Measurements from ENCODE around the gene ANKMY1.

ANKMY1 gene

DNA sequence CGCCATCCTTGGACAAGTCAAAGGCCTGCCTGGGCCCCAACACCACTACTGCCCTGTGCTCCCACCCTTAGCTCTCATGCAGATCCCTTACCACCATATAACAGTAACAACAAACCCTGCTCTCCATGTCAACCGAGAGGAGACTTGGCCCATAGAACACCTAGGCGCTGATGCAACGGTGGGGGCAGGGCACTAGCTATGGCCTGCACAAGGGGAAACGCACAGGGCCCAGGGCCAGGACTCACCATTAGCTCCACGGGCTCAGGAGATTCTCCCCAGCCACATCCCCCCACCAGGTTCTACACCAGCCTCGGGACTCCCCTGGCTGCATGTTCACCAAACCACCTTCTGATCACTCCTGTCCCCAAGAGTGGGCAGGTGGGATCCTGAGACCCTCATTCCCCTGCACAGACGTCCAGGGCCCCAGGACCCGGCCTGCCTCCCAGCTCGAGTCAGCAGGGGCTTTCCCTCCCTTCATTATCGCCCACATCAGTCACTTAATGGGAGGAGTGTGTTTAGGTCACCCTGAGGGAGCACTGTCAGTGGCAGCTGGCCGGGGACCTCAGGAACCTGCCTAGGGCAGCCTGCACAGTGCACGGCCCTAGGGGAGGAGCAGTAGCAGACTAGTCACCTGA lies 29.3 kb downstream of the ANKMY1 start:
- no peak for DNase-seq (ENCODE audit: low read depth)
- H3K4me3 ChIP-seq (ENCODE audit: low read depth, low read length), result no peak overlapping the region
- TF ChIP-seq, protein P1, sequence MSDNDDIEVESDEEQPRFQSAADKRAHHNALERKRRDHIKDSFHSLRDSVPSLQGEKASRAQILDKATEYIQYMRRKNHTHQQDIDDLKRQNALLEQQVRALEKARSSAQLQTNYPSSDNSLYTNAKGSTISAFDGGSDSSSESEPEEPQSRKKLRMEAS (IDR thresholded peaks at IDR 0.05; ENCODE audit: low read depth, low read length), result no peak
- TF ChIP-seq, protein P2, sequence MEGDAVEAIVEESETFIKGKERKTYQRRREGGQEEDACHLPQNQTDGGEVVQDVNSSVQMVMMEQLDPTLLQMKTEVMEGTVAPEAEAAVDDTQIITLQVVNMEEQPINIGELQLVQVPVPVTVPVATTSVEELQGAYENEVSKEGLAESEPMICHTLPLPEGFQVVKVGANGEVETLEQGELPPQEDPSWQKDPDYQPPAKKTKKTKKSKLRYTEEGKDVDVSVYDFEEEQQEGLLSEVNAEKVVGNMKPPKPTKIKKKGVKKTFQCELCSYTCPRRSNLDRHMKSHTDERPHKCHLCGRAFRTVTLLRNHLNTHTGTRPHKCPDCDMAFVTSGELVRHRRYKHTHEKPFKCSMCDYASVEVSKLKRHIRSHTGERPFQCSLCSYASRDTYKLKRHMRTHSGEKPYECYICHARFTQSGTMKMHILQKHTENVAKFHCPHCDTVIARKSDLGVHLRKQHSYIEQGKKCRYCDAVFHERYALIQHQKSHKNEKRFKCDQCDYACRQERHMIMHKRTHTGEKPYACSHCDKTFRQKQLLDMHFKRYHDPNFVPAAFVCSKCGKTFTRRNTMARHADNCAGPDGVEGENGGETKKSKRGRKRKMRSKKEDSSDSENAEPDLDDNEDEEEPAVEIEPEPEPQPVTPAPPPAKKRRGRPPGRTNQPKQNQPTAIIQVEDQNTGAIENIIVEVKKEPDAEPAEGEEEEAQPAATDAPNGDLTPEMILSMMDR (IDR thresholded peaks at IDR 0.05; ENCODE audit: low read depth, low read length), result no peak
- TF ChIP-seq POLR2A (IDR thresholded peaks at IDR 0.05; ENCODE audit: extremely low read depth, insufficient read length), result no peak
- TF ChIP-seq MYC (IDR thresholded peaks at IDR 0.05; ENCODE audit: low read depth, low read length), result no peak

DNA sequence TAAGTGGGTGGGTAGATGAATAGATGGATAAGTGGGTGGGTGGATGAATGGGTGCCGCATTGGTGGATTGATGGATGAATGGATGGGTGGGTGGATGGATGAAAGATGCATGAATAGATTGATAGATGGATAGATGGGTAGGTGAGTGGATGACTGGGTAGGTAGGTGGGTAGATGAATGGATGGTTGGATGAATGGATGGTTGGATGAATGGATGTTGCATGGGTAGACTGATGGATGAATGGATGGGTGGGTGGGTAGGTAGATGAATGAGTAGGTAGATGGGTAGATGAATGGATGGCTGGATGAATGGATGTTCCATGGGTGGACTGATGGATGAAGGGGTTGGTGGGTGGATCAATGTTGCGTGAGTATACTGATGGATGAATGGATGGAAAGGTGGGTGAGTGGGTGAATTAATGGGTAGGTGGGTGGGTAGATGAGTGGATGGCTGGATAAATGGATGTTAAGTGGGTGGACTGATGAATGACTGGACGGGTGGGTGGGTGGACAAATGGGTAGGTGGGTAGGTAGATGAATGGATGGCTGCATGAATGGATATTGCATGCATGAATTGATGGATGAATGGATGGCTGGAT lies 30.5 kb downstream of the ANKMY1 start:
- DNase-seq (ENCODE audit: low read depth), result no peak
- TF ChIP-seq, protein P2 (IDR thresholded peaks at IDR 0.05; ENCODE audit: low read depth, low read length), result no peak
- no peak for TF ChIP-seq MYC (IDR thresholded peaks at IDR 0.05; ENCODE audit: low read depth, low read length)
- TF ChIP-seq, protein P1 (IDR thresholded peaks at IDR 0.05; ENCODE audit: low read depth, low read length), result no peak
- no peak for TF ChIP-seq POLR2A (IDR thresholded peaks at IDR 0.05; ENCODE audit: extremely low read depth, insufficient read length)
- no peak overlapping the region for H3K4me3 ChIP-seq (ENCODE audit: low read depth, low read length)

DNA sequence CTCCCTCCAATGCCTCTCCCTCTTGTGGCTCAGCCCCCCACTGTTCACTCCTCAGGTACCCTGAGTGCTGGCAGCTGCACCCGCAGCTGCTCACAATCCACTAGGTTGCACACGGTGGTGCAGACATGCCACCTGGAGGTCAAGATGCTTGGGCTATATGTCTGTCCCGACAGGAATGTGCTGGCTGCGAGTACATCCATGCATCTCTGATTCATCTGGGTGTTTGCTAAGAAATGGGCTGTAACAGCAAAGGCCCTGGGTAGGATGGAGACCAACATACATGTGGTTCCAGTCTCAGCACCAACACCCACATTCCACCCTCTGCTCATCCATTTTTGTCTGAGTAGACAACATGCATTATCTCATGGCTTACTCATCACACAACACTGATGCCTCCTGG lies 31.3 kb downstream of the ANKMY1 start:
- DNase-seq (ENCODE audit: low read depth), result no peak
- TF ChIP-seq, protein P1 (IDR thresholded peaks at IDR 0.05; ENCODE audit: low read depth, low read length), result no peak
- TF ChIP-seq POLR2A (IDR thresholded peaks at IDR 0.05; ENCODE audit: extremely low read depth, insufficient read length) (no peak), MYC (IDR thresholded peaks at IDR 0.05; ENCODE audit: low read depth, low read length) (no peak)
- TF ChIP-seq, protein P2 (IDR thresholded peaks at IDR 0.05; ENCODE audit: low read depth, low read length), result no peak
- H3K4me3 ChIP-seq (ENCODE audit: low read depth, low read length), result no peak overlapping the region

DNA sequence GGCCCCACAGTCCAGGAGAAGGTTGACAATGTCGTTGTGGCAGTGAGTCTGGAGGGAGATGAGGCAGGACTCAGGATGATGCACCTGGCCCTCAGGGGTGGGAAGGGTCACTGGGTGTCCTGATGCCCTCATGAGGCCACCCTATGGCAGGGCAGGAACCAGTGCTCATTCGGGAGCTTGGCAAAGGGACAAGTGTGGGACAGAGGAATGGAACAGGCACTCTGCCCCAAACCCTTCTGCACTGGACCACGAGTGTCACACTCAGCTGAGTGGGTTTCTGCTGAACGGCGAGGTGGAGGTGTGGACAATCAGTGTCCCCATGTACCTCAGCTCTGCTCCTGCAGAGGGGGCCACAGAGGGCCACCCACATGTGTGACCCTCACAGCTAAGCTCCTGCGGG lies 32.0 kb downstream of the ANKMY1 start:
- TF ChIP-seq, protein P1 (IDR thresholded peaks at IDR 0.05; ENCODE audit: low read depth, low read length), result no peak
- TF ChIP-seq POLR2A (IDR thresholded peaks at IDR 0.05; ENCODE audit: extremely low read depth, insufficient read length) (no peak), MYC (IDR thresholded peaks at IDR 0.05; ENCODE audit: low read depth, low read length) (no peak)
- TF ChIP-seq, protein P2 (IDR thresholded peaks at IDR 0.05; ENCODE audit: low read depth, low read length), result no peak
- no peak for DNase-seq (ENCODE audit: low read depth)
- no peak overlapping the region for H3K4me3 ChIP-seq (ENCODE audit: low read depth, low read length)

DNA sequence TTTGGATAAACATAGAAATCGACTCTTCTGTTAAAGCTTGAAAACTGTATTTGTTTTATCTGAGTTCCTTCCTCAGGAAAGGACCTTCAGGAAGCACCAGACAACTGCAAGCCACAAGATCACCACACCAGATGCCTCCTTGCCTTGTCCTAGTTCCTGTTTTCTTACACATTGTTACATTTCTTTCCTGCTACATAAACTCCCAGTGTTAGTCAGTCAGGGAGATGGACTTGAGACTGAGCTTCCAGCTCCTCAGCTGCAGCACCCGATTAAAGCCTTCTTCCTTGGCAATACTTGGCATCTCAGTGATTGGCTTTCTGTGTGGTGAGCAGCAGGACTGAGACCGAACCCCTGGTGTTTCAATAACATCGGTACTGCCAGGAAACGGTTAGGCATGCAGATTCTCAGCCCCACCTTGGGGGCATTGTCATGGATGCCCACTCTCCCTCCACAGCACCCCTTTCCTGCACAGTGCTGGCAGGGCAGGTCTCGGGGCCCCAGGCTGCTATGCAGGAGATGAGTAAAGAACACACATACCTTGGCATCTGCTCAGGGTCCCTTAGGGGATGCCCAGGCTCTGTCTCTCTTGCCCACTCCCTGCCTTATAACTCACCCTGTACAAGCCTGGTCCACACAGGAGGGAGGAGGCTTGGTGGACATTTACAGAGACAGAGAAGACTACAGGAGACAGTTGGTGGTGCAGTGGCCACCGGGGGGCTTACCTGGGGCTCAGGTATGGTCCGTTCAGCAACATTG lies 32.6 kb downstream of the ANKMY1 start:
- H3K4me3 ChIP-seq (ENCODE audit: low read depth, low read length), result no peak overlapping the region
- DNase-seq (ENCODE audit: low read depth), result peak; percentile 45
- TF ChIP-seq POLR2A (IDR thresholded peaks at IDR 0.05; ENCODE audit: extremely low read depth, insufficient read length) (no peak), MYC (IDR thresholded peaks at IDR 0.05; ENCODE audit: low read depth, low read length) (no peak)
- TF ChIP-seq, protein P1 (IDR thresholded peaks at IDR 0.05; ENCODE audit: low read depth, low read length), result no peak
- TF ChIP-seq, protein P2 (IDR thresholded peaks at IDR 0.05; ENCODE audit: low read depth, low read length), result no peak

Data from NB4 (cell line).